Vagina (tissue), 2 donors: ENCODE measurements around the gene CDH4. TPM values are rescaled to one million over a fixed set of nuclear protein-coding genes. Genes with fewer than 3 reads are reported as not detected.

ENCODE experiments used
- DNase-seq, 2 donors: peaks; one replicate each; pipeline ENCODE4 v3.0.0-alpha.2; 2017; ENCODE audit errors: extremely low spot score in 2 of 2
- H3K27ac ChIP-seq: fragments of 200-600 bp; sonication (generic); one replicate; pipeline ENCODE4 v1.5.1; 2019
- H3K27me3 ChIP-seq: fragments of 200-600 bp; sonication (generic); one replicate; pipeline ENCODE4 v1.5.1; 2019
- H3K36me3 ChIP-seq, 2 donors: fragments of 200-600 bp; sonication (generic); one replicate each; pipeline ENCODE4 v1.5.1; 2017 to 2019
- H3K4me1 ChIP-seq: fragments of 200-600 bp; sonication (generic); one replicate; pipeline ENCODE4 v1.5.1; 2019
- H3K4me3 ChIP-seq, 2 donors: fragments of 200-600 bp; sonication (generic); 1 replicate in 1 of 2; 2 replicates in 1 of 2; pipeline ENCODE4 v1.5.1; 2016 to 2019
- H3K9me3 ChIP-seq: fragments of 200-600 bp; sonication (generic); one replicate; pipeline ENCODE4 v1.5.1; 2019
- CTCF ChIP-seq, 3 experiments: fragments of 450-650 bp in 2 of 3; fragments of 200-600 bp in 1 of 3; sonication (generic) in 1 of 3; IDR thresholded peaks; one replicate each; pipeline ENCODE4 v1.5.1; 2017 to 2019; ENCODE audit warnings: antibody characterized with exemption in 3 of 3, mild to moderate bottlenecking in 2 of 3, moderate library complexity in 2 of 3
- POLR2A ChIP-seq, 2 donors: fragments of 450-650 bp; IDR thresholded peaks; one replicate each; pipeline ENCODE4 v1.6.1; 2017; ENCODE audit warnings: antibody characterized with exemption in 2 of 2, mild to moderate bottlenecking in 2 of 2, moderate library complexity in 2 of 2
- POLR2AphosphoS5 ChIP-seq, 2 donors: sonication (generic); formaldehyde crosslinking; IDR thresholded peaks; one replicate each; pipeline ENCODE4 v1.9.0; 2017; ENCODE audit warnings: antibody characterized with exemption in 2 of 2, mild to moderate bottlenecking in 2 of 2, low read depth in 1 of 2; ENCODE audit not compliant: insufficient read depth in 1 of 2
- intact Hi-C: fragments of 100-400 bp; cut with DNase I; formaldehyde crosslinking; loops from one replicate; pipeline ENCODE4 v1.15.1; 2023
- total RNA-seq: library from RNA; depleted of rRNA; stranded (reverse); fragments of >200 nt; gene quantifications from one replicate; pipeline ENCODE4 v1.2.3, GENCODE V29; 2016

CDH4 gene
- total RNA-seq, 1 donor from 2014 or later = 0.25 TPM

- intact Hi-C loops = no loop called here
- no peaks in the 10 kb centered on the region for H3K4me1 ChIP-seq
- H3K9me3 ChIP-seq = peaks cover under 1% of the 10 kb centered on the region
- no peaks in the 10 kb centered on the region for H3K36me3 ChIP-seq
- TF ChIP-seq POLR2A (IDR thresholded peaks at IDR 0.05) (no peak), CTCF (IDR thresholded peaks at IDR 0.05) (no peak), POLR2AphosphoS5 (IDR thresholded peaks at IDR 0.05; ENCODE audit: insufficient read depth in 1 of 2, low read depth in 1 of 2) (no peak)
- H3K4me3 ChIP-seq = no peak overlapping the region
- no peaks in the 10 kb centered on the region for H3K27me3 ChIP-seq
- H3K27ac ChIP-seq = no peak overlapping the region
- no peak for DNase-seq
Observed at GRCh38 chr20:61755971-61756845, 504.1 kb downstream of the CDH4 start.

- Histone ChIP-seq H3K36me3 (no peaks in the 10 kb centered on the region), H3K4me1 (no peaks in the 10 kb centered on the region), H3K27me3 (no peaks in the 10 kb centered on the region), H3K27ac (no peak overlapping the region), H3K4me3 (no peak overlapping the region), H3K9me3 (no peaks in the 10 kb centered on the region)
- intact Hi-C loops = no loop called here
- DNase-seq = no peak
- TF ChIP-seq CTCF (IDR thresholded peaks at IDR 0.05) (no peak), POLR2A (IDR thresholded peaks at IDR 0.05) (no peak), POLR2AphosphoS5 (IDR thresholded peaks at IDR 0.05; ENCODE audit: insufficient read depth in 1 of 2, low read depth in 1 of 2) (no peak)
Observed at GRCh38 chr20:61756966-61757677, 505.1 kb downstream of the CDH4 start.

GRCh38 chr20:61757678-61758563 lies 505.9 kb downstream of the CDH4 start:
- H3K36me3 ChIP-seq = no peaks in the 10 kb centered on the region

GRCh38 chr20:61758564-61759200 lies 506.6 kb downstream of the CDH4 start:
- TF ChIP-seq POLR2A (IDR thresholded peaks at IDR 0.05) = no peak
- TF ChIP-seq POLR2AphosphoS5 (IDR thresholded peaks at IDR 0.05; ENCODE audit: insufficient read depth in 1 of 2, low read depth in 1 of 2) = no peak
- TF ChIP-seq CTCF (IDR thresholded peaks at IDR 0.05) = no peak
- Histone ChIP-seq H3K27me3 (no peaks in the 10 kb centered on the region), H3K27ac (no peak overlapping the region), H3K4me3 (no peak overlapping the region), H3K9me3 (no peaks in the 10 kb centered on the region), H3K4me1 (no peaks in the 10 kb centered on the region), H3K36me3 (no peaks in the 10 kb centered on the region)
- intact Hi-C loops = no loop called here
- no peak for DNase-seq

More at GRCh38 chr20:61757678-61758563, 505.9 kb downstream of the CDH4 start:
- no peak overlapping the region for H3K27ac ChIP-seq
- DNase-seq = no peak
- no peaks in the 10 kb centered on the region for H3K27me3 ChIP-seq
- no peaks in the 10 kb centered on the region for H3K9me3 ChIP-seq
- no peak overlapping the region for H3K4me3 ChIP-seq
- intact Hi-C loops = no loop called here
- H3K4me1 ChIP-seq = no peaks in the 10 kb centered on the region
- TF ChIP-seq CTCF (IDR thresholded peaks at IDR 0.05) (no peak), POLR2A (IDR thresholded peaks at IDR 0.05) (no peak), POLR2AphosphoS5 (IDR thresholded peaks at IDR 0.05; ENCODE audit: insufficient read depth in 1 of 2, low read depth in 1 of 2) (no peak)
